AG09309 (cell line): ENCODE data around the gene PDE4D.

Experiments used
- DNase-seq: peaks from one replicate; pipeline ENCODE4 v3.0.0-alpha.2; 2010; ENCODE audit warnings: low read depth
- H3K4me3 ChIP-seq: 2 replicates; pipeline ENCODE4 v1.5.1; 2011; ENCODE audit warnings: mild to moderate bottlenecking, low read depth, low read length, moderate library complexity; ENCODE audit not compliant: control insufficient read depth
- CTCF ChIP-seq: IDR thresholded peaks from 2 replicates; pipeline ENCODE4 v1.5.1; 2011; ENCODE audit warnings: mild to moderate bottlenecking, low read depth, low read length, inconsistent platforms; ENCODE audit not compliant: insufficient read depth, control insufficient read depth; ENCODE audit errors: missing control alignments

The PDE4D gene

DNA sequence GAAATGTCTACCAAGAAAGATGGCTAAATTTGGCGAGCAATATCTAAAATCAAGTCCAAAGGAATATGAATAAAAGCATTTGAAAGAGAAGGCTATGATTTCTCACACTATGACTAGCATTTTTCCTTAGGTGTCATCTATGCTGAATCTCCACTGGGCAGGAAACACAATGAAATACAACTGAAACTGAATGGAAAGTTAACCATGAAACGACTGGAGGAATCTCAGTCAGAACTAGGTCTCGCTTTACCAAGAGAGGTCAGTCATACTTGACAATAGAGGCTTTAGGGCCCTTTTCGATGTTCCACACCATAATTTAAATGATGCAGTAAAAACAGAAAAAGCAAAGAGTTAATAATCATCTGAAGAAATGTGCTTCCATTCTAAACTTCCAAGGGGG lies 339.0 kb downstream of the PDE4D start:
- DNase-seq = no peak
- no peak overlapping the region for H3K4me3 ChIP-seq
- no peak for TF ChIP-seq CTCF

DNA sequence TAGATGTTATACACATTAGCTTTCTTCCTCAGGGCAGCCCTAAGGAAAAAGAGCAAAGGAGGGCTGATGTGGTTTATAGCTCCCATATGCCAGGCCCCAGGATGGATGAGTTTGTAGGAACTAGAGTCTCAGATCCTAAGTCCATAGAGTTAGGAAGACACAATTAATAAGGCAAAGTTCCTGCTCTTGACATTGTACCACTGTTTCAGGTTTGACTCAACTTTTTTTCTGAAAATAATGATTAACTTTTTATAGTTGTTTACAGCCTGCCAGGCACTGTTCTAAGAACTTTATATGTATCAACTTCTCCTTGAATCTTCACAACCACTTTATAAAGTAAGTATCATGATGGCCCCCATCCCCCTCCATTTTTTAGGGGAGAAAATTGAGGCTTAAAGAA lies 339.5 kb downstream of the PDE4D start:
- TF ChIP-seq CTCF = no peak
- no peak for DNase-seq
- no peak overlapping the region for H3K4me3 ChIP-seq

- no peak overlapping the region for H3K4me3 ChIP-seq
- no peak for TF ChIP-seq CTCF
- no peak for DNase-seq
Observed at GRCh38 chr5:59548807-59549357, 344.6 kb downstream of the PDE4D start.

- TF ChIP-seq CTCF = no peak
- DNase-seq = no peak
- H3K4me3 ChIP-seq = no peak overlapping the region
Observed at GRCh38 chr5:59547731-59548130, 345.8 kb downstream of the PDE4D start.

GRCh38 chr5:59544573-59544972 lies 349.0 kb downstream of the PDE4D start:
- TF ChIP-seq CTCF = no peak
- no peak for DNase-seq
- no peak overlapping the region for H3K4me3 ChIP-seq

GRCh38 chr5:59543821-59544442 lies 349.6 kb downstream of the PDE4D start:
- DNase-seq = no peak
- no peak for TF ChIP-seq CTCF
- no peak overlapping the region for H3K4me3 ChIP-seq
